GM19463 (cell line): Measurements from ENCODE around the gene NUDT19.
A peak's percentile ranks its signal among the peaks of the same experiment; 100 is the strongest.
"Not testable (repeated sequence)": the region's sequence is repeated elsewhere in the genome, so short reads cannot be mapped to it uniquely, and the experiment has no call there.

Source experiments
- ATAC-seq: cut with Tn5 transposase; IDR thresholded peaks from one replicate; pipeline ENCODE4 v1.9.1; 2021; ENCODE audit warnings: mild to moderate bottlenecking, moderate library complexity; ENCODE audit not compliant: unreplicated experiment

The NUDT19 gene

GRCh38 chr19:32674931-32675719, 16.5 kb upstream of the NUDT19 start, which contains the start of gene ANKRD27:
Gene ANKRD27 (minus strand): TSS chr19:32675180. CDS start chr19:32659015, 16,165 bp downstream.
- ATAC-seq, result peak; percentile 97

GRCh38 chr19:32675720-32676185, 15.9 kb upstream of the NUDT19 start, which contains the start of gene RGS9BP:
Gene RGS9BP (plus strand): TSS chr19:32675848. CDS start chr19:32676264, 416 bp downstream.
- ATAC-seq, result no peak

- ATAC-seq, result no peak
Measured at GRCh38 chr19:32676186-32676894, 15.3 kb upstream of the NUDT19 start.

- no peak for ATAC-seq
Measured at GRCh38 chr19:32676895-32677359, 14.7 kb upstream of the NUDT19 start.

GRCh38 chr19:32677657-32678056, 14.0 kb upstream of the NUDT19 start:
- no peak for ATAC-seq

- no peak for ATAC-seq
Measured at GRCh38 chr19:32680986-32681385, 10.6 kb upstream of the NUDT19 start.

GRCh38 chr19:32682317-32682716, 9.3 kb upstream of the NUDT19 start:
- ATAC-seq, result no peak

GRCh38 chr19:32686847-32687475, 4.7 kb upstream of the NUDT19 start:
- ATAC-seq, result no peak

- ATAC-seq, result no peak
Measured at GRCh38 chr19:32687681-32688080, 3.9 kb upstream of the NUDT19 start.

GRCh38 chr19:32688311-32688710, 3.3 kb upstream of the NUDT19 start:
- no peak for ATAC-seq

GRCh38 chr19:32691952-32692726, 518 bp downstream of the NUDT19 start:
- ATAC-seq, result peak; percentile 58

GRCh38 chr19:32692727-32693061, 1.1 kb downstream of the NUDT19 start:
- ATAC-seq, result no peak

GRCh38 chr19:32693151-32694108, 1.8 kb downstream of the NUDT19 start:
- not testable (repeated sequence) for ATAC-seq

- not testable (repeated sequence) for ATAC-seq
Measured at GRCh38 chr19:32694316-32694715, 2.7 kb downstream of the NUDT19 start.

GRCh38 chr19:32694851-32695250, 3.2 kb downstream of the NUDT19 start:
- not testable (repeated sequence) for ATAC-seq

- ATAC-seq, result not testable (repeated sequence)
Measured at GRCh38 chr19:32695506-32695905, 3.9 kb downstream of the NUDT19 start.

GRCh38 chr19:32696771-32697170, 5.2 kb downstream of the NUDT19 start:
- ATAC-seq, result not testable (repeated sequence)

- ATAC-seq, result not testable (repeated sequence)
Measured at GRCh38 chr19:32700129-32700528, 8.5 kb downstream of the NUDT19 start.

GRCh38 chr19:32702010-32702409, 10.4 kb downstream of the NUDT19 start:
- ATAC-seq, result no peak
